GM12878 (cell line): Measurements from ENCODE around the gene RPS6KL1.

Experiments
- EP300 ChIP-seq, 2 experiments: fragments of 150-350 bp in 1 of 2; IDR thresholded peaks; 2 replicates each; pipeline ENCODE4 v1.6.1; 2011 to 2012; ENCODE audit warnings: low read depth in 2 of 2, low read length in 2 of 2, borderline replicate concordance in 1 of 2, improper control_type of control experiment in 1 of 2, inconsistent platforms in 1 of 2; ENCODE audit not compliant: control insufficient read depth in 1 of 2
- EZH2 ChIP-seq: IDR thresholded peaks from 2 replicates; pipeline ENCODE4 v1.6.1; 2012; ENCODE audit warnings: low read depth, mild to moderate bottlenecking, control low read depth, inconsistent platforms, low read length, borderline replicate concordance; ENCODE audit not compliant: control insufficient read depth
- POLR2A ChIP-seq: IDR thresholded peaks from 2 replicates; pipeline ENCODE4 v1.6.1; 2011; ENCODE audit warnings: low read depth, mild to moderate bottlenecking, low read length
- TF ChIP-seq, protein P1 (sequence below): IDR thresholded peaks from 2 replicates; pipeline ENCODE4 v1.6.1; 2011; ENCODE audit warnings: mild to moderate bottlenecking, low read depth, low read length, moderate library complexity; ENCODE audit not compliant: insufficient replicate concordance
- TF ChIP-seq, protein P2 (sequence below): fragments of 450-650 bp; conservative IDR thresholded peaks from 2 replicates; pipeline ENCODE4 v1.6.1; 2017; ENCODE audit warnings: mild to moderate bottlenecking, moderate library complexity
- TF ChIP-seq, protein P3 (sequence below), 3 experiments: IDR thresholded peaks in 2 of 3; conservative IDR thresholded peaks in 1 of 3; 2 replicates each; pipeline ENCODE4 v1.5.1; 2011; ENCODE audit warnings: low read depth in 3 of 3, low read length in 3 of 3, mild to moderate bottlenecking in 3 of 3, control low read depth in 2 of 3, moderate library complexity in 2 of 3, inconsistent platforms in 1 of 3, mixed read lengths in 1 of 3; ENCODE audit not compliant: control insufficient read depth in 2 of 3, insufficient read depth in 1 of 3; ENCODE audit errors: extremely low read depth in 1 of 3

DNA sequence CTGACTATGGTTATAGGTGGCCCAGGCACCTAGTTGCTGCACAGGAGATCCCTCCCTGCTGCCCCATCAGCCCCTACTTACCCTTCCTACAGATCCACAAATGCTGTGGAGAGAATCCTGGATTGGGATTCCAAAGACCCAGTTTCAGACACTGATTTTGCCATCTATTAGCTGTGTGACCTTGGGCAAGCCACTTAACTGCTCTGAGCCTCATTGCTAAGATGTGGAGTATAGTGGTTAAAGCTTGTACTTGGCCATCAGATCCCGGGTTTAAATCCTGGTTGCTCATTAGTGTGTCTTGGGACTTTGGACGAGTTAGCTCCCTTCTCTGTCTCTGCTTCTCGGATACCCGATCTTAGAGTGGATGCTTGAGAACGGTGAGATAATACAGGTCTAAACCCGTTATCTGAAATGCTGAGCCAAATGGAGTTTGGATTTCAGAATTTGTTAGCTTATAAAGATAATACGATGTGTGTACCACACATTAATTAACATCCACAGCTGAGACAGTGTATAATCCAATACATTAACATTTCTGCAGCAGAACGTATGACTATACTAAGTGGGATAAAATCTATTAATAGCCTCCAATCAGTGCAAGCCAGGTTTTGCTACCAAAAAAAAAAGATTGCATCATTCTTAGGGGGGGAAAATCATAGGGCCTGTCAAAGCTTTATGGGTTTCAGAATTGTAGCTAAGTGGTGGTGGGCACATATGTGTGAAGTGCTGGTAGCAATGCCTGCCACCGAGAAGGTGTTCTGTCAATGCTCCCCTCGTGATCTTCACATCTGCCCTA, 63.1 kb downstream of the RPS6KL1 start:
- TF ChIP-seq EP300 (IDR thresholded peaks at IDR 0.05; ENCODE audit: borderline replicate concordance in 1 of 2, control insufficient read depth in 1 of 2, low read depth in 2 of 2, low read length in 2 of 2) (no peak), POLR2A (no peak), EZH2 (no peak)
- TF ChIP-seq, protein P1, sequence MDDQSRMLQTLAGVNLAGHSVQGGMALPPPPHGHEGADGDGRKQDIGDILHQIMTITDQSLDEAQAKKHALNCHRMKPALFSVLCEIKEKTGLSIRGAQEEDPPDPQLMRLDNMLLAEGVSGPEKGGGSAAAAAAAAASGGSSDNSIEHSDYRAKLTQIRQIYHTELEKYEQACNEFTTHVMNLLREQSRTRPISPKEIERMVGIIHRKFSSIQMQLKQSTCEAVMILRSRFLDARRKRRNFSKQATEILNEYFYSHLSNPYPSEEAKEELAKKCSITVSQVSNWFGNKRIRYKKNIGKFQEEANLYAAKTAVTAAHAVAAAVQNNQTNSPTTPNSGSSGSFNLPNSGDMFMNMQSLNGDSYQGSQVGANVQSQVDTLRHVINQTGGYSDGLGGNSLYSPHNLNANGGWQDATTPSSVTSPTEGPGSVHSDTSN, result no peak
- TF ChIP-seq, protein P2, sequence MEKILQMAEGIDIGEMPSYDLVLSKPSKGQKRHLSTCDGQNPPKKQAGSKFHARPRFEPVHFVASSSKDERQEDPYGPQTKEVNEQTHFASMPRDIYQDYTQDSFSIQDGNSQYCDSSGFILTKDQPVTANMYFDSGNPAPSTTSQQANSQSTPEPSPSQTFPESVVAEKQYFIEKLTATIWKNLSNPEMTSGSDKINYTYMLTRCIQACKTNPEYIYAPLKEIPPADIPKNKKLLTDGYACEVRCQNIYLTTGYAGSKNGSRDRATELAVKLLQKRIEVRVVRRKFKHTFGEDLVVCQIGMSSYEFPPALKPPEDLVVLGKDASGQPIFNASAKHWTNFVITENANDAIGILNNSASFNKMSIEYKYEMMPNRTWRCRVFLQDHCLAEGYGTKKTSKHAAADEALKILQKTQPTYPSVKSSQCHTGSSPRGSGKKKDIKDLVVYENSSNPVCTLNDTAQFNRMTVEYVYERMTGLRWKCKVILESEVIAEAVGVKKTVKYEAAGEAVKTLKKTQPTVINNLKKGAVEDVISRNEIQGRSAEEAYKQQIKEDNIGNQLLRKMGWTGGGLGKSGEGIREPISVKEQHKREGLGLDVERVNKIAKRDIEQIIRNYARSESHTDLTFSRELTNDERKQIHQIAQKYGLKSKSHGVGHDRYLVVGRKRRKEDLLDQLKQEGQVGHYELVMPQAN, result no peak
- TF ChIP-seq, protein P3, sequence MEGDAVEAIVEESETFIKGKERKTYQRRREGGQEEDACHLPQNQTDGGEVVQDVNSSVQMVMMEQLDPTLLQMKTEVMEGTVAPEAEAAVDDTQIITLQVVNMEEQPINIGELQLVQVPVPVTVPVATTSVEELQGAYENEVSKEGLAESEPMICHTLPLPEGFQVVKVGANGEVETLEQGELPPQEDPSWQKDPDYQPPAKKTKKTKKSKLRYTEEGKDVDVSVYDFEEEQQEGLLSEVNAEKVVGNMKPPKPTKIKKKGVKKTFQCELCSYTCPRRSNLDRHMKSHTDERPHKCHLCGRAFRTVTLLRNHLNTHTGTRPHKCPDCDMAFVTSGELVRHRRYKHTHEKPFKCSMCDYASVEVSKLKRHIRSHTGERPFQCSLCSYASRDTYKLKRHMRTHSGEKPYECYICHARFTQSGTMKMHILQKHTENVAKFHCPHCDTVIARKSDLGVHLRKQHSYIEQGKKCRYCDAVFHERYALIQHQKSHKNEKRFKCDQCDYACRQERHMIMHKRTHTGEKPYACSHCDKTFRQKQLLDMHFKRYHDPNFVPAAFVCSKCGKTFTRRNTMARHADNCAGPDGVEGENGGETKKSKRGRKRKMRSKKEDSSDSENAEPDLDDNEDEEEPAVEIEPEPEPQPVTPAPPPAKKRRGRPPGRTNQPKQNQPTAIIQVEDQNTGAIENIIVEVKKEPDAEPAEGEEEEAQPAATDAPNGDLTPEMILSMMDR (IDR thresholded peaks at IDR 0.05 in 2 of 3, conservative IDR thresholded peaks at IDR 0.05 in 1 of 3; ENCODE audit: control insufficient read depth in 2 of 3, extremely low read depth in 1 of 3, insufficient read depth in 1 of 3, low read depth in 3 of 3, low read length in 3 of 3), result no peak
